IPS-NIHi7 (cell line): ENCODE measurements around the gene PMEPA1.
"Not testable (repeated sequence)": the region's sequence is repeated elsewhere in the genome, so short reads cannot be mapped to it uniquely, and the experiment has no call there.

ENCODE experiments used
- DNase-seq: peaks from one replicate; pipeline ENCODE4 v3.0.0; 2012; ENCODE audit warnings: mixed read lengths; ENCODE audit errors: extremely low spot score

PMEPA1 gene

DNA sequence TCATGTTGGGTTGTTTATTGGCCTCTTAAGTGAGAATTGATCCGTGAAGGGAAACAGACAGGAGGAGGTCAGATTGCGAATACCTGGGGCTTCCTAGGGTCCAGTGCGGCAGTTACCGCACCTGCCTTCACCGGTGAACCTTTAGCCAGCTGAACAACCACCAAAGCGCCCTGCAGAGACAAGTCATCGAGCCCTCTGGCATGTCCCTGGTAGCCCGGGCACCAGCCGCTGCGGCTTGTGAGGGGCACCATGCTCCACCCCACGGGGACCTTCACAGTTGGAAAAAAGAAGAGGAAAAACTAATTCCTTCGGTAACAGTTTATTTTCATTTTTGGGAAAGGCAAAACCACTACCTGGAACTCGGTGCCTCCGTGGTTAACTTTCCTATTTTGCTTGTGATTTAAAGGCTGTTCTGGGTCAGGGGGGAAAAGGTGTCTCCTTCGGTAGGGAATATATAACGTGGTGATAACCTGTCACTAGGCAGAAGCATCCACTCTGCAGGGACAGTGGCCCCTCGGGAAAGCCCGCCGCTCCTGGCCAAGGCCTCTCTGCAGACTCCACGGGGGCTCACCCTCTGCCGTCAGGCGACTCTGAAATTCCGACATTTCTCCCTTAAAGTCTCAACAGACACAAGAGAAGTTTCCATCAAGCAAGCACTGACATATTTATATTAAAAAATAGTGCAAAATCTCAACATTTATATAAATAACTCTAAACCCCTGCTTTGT lies 58.9 kb downstream of the PMEPA1 start:
- peak; percentile 6 for DNase-seq

DNA sequence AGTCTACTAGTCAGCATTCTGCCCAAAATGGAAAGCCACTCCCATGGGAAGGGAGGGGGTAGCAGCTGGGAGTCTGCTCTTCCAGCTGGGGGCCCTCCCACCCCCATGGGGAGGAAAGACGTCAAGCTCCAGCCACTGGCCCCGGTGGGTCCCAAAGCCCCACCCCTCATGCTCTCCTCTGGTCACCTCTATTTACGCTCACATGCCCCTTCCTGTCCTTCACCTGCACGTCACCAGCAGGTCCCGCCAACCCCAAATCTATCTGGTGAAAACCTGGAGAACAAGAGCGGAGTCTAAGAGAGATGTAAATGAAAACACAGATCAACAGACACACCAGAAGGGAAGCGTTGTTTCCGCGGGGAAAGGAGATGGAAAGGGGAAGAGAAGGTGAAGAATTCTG lies 59.5 kb downstream of the PMEPA1 start:
- peak; percentile 9 for DNase-seq

DNA sequence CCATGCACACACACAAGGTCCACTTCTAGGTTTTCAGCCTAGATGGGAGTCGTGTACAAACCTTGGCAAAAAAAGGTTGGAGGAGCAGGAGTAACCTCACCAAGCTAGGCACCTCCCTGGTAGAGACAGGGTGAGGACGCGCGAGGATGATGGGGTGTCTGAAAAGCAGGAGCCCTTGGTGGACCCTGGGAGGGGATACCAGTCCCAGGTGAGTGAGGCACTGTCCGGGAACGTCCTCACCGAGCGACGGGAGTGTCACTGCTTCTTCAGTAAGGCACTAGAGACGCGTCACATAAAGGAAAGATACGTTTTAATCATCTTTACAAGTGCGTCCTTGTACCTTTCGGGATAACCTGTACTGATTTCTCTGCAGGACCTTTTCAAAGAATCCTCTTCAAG lies 60.2 kb downstream of the PMEPA1 start:
- peak; percentile 5 for DNase-seq

DNA sequence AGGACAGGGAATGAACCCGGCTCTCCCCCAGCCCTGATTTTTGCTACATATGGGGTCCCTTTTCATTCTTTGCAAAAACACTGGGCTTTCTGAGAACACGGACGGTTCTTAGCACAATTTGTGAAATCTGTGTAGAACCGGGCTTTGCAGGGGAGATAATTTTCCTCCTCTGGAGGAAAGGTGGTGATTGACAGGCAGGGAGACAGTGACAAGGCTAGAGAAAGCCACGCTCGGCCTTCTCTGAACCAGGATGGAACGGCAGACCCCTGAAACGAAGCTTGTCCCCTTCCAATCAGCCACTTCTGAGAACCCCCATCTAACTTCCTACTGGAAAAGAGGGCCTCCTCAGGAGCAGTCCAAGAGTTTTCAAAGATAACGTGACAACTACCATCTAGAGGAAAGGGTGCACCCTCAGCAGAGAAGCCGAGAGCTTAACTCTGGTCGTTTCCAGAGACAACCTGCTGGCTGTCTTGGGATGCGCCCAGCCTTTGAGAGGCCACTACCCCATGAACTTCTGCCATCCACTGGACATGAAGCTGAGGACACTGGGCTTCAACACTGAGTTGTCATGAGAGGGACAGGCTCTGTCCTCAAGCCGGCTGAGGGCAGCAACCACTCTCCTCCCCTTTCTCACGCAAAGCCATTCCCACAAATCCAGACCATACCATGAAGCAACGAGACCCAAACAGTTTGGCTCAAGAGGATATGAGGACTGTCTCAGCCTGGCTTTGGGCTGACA lies 60.8 kb downstream of the PMEPA1 start:
- peak; percentile 3 for DNase-seq

DNA sequence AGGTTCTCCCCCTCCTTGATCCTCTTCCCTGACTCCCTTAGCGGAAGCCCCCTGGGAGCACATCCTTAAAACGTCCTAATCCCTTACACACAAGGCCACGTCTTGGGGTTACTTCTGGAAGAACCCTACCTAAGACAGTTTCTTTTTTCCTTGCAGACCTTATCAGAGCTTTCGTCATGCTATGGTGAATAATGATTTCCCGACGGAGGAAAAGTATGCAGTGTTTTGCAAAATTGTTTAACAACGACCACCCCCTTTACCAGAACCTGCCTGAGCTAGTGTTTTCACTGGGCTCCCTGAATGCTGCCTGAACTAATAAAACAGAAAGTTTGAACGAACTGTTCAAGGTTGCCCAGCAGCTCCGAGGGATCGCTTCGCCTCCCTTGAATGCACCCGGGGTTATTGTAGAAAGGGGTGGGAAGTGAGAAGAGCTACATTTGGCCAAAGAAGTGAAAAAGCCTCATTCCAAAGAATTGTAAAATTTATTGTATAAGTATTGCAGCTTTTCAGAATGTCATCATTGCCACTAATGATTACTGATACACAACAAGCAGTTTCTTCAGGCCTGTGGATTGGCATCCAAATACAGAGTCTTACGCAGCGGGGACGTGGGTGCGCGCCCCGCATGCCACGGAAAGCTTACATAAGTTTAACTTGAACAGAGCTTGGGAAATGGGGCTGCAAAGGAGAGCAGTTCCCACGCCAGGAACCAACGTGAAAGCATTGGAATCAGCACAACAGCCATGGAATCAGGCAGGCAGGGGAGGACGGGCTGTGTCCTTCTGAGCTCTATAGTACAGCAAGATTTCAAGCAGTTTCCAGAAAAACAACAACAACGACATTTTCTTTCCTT lies 61.7 kb downstream of the PMEPA1 start:
- DNase-seq, result no peak

DNA sequence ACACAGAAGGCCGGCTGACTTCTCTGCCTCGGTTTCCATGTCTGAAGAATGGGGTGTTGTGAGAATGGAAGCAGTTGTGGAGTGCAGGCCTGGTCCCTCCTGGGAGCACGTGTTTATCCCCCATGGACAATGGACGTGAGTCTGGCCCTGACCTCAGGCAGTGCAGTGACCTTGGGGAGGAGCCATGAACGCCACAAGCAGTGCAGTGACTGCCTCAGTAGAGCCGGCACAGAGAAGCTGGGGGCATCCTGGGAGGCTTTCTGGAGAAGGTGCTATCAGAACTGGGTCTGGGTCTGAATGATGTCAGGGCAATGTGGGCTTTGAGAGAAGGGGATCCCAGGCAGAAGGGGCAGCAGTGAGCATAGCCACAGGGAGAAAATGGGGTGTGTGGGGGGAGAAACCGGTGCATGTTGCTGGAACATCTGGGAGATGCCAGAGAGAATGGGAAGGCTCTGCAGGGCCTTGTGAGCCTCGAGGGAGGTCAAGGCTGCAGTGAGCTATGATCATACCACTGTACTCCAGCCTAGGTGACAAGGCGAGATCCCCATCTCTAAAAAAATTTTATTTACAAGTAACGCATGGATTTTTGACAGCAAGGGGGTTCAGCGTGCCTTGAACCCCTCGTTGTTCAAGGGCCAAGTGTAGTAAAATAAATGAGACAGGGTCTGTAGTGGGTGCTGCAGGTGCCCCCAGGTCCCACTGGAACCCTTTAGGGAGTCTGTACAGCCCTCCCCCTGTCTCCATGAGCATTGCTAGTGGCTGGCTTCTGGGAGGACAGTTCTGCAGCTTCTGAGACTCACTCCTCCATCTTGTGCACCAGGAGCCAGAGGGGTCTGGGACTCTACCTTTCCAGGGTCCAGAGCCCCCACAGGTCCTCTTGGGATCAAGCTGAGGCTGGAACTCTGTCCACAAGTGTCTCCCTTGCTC lies 62.5 kb downstream of the PMEPA1 start:
- DNase-seq, result no peak

DNA sequence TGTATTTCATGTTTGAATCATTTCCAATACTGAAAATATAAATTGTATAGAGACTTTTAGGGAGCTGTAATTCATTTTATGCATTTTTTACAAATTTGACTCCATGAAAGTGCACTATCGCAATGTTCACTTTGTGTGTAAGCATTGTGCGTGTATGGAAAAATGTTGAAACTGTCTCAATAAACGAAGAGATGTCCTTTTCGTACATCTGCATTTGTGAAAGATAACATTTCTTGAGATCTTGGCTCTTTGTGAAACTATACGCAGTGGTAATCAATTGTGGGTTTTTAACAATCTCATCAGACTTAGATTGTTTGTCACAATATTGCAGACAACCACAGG lies 70.9 kb downstream of the PMEPA1 start:
- DNase-seq, result no peak

DNA sequence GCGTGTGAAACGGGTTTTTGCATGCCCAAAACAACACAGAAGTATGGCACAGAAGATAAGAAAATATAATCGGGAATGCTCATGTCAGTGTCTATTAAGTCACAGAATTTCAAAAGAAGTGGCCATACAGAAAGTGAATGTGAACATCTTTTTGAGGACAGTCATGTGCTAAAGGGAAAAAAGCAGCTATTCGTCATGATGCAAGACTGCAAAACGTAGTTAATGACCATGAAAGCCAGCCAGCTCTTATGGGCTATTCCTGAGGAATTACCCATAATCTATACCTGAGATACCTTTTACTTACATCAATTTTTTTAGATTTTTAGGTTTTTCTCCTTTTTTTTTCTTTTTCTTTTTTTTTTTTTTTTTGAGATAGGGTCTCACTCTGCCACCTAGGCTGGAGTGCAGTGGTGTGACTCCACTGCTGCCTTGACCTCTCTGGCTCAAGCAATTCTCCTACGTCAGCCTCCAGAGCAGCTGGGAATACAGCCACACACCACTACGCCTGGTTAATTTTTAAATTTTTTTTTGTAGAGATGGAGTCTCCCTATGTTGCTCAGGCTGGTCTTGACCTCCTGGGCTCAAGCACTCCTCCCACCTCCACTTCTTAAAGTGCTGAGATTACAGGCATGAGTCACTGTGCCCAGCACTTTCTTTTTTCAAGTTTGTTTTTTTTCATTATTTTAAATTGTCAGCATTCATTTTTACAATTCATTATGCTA lies 71.5 kb downstream of the PMEPA1 start:
- no peak for DNase-seq

DNA sequence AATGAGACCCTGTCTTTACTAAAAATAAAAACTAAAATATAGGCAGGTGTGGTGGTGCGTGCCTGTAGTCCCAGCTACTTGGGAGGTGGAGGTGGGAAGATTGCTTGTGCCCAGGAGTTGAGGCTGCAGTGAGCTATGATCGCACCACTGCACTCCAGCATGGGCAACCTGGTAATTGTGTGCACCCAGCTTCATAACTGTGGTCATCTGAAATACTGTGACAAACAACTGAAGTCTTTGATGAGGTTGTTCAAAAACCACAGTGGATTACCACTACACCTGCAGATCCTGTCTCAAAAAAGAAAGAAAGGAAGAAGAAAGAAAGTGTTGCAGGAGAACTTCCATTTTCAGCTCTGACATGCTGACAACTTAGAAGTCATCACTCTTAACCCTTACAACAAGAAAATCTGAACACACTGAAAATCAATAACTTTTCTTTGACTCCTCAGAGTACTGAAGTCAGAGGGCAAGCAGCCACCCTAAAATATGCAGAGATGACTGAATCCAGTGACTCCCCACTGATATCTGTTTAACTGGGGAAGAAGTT lies 75.8 kb downstream of the PMEPA1 start:
- DNase-seq, result no peak

DNA sequence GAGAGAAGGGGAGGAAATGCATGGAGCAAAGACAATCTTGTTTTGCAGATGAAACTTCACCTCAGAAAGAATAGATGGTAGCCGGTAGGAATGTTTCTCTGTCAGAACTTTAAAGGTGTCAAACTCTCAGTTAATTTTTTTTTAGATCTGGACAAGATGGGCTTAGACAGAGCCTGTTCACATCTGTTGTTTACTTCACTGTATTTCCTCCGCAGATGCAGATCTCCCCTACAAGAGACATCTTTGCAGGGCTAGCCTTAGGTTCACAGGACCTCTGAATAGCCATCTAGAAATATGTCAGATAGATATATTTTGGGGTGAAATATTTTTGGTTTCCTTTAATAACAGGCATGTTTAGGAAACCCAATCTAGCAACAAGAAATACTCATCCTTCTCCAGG lies 77.5 kb downstream of the PMEPA1 start:
- DNase-seq, result no peak

DNA sequence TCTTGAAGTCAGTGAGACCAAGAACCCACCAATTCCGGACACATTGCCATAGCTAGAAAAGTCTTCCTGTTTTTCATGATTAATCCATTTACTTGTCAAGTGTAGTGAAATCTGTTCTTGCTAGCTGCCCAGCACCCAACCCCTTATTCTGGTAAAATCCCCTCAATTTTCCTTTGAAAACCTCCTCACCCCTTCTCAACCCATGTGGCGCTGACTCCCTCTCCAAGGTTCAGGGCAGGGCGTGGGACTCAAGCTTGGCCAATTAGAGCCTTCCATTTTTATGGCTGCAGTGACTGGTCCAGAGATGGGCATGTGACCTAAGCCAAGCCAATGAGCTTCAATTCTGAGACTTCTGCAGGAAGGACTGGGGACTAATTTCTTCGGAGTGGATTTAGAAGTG lies 79.8 kb downstream of the PMEPA1 start:
- DNase-seq, result no peak

DNA sequence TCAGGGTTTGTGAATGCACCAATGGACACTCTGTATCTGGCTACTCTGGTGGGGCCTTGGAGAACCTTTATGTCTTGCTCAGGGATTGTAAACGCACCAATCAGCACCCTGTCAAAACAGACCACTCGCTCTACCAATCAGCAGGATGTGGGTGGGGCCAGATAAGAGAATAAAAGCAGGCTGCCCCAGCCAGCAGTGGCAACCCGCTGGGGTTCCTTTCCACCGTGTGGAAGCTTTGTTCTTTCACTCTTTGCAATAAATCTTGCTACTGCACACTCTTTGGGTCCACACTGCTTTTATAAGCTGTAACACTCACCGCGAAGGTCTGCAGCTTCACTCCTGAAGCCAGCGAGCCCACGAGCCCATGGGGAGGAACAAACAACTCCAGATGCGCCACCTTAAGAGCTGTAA lies 80.3 kb downstream of the PMEPA1 start:
- not testable (repeated sequence) for DNase-seq

DNA sequence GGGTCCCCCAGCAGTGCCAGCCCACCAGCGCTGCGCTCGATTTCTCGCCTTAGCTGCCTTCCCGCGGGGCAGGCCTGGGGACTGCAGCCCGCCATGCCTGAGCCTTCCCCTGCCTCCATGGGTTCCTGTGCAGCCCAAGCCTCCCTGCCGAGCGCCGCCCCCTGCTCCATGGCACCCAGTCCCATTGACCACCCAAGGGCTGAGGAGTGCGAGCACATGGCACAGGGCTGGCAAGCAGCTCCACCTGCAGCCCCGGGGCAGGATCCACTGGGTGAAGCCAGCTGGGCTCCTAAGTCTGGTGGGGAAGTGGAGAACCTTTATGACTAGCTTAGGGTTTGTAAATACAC lies 80.9 kb downstream of the PMEPA1 start:
- not testable (repeated sequence) for DNase-seq

DNA sequence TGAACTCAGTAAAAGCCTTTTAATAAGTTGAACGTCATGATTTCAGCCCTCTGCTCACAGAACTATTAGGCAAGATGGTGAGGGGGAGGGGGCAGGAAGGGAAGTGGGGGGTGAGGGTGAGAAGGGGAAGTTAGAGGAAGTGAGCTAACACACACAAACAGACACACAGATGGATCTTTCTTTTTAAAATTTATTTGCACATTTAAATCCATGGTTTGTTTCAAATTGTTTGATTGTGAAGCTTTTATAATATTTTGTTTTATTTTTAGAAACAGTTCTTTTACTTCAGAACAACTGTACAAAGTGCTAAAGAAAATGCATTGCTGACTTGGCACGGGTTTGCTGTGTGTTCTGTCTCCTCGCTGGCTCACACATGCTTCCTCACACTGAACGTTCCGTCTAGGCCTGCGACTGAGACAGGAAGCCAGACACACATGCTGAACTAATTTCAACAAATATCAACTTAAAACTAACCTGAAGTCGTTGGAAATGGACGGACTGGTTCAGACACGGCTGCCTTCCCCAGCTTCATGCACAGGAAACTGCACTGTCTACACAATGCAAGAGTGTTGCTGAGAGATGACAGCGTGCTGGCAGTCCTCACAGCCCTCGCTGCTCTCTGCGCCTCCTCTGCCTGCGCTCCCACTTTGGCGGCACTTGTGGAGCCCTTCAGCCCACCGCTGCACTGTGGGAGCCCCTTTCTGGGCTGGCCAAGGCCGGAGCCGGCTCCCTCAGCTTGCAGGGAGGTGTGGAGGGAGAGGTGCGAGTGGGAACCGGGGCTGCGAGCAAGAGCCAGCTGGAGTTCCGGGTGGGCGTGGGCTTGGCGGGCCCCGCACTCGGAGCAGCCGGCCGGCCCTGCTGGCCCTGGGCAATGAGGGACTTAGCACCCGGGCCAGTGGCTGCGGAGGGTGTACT lies 81.5 kb downstream of the PMEPA1 start:
- DNase-seq, result no peak

DNA sequence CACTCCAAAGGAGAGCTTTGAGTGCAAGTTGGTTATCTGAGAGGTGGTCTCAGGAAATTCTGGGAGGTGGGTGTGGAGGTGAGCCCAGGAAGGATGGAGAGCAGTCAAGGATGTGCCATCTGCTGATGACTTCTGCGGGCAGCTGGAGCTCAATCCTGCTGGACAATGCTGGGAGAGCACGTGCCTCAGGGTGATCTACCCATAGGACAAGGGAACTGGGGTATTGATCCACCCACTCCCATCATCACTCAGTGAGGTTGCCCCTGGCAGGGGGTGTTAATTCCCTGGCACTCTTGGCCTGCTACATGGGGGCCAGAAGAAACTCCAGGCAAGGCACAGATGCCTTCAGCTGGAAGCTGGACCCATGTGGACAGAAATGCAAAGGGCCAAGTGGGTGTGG lies 82.5 kb downstream of the PMEPA1 start:
- no peak for DNase-seq

DNA sequence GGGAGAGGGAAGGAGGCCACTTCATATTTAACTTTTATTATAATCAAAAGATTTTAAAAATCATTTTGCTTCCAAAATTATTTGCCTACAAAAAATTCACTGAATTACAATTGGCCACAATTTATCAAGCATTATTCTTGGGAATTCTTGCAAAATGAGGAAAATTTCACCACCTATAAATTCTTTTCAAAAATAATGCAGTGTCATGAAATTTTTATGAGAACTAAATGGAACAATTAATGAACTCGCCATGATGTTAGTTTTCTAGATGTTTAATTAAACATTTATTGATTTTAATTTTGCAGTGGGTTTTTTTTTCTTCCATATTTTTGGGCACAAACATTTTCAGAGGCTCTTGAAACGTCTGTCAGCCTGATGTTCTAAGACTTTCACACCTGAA lies 83.8 kb downstream of the PMEPA1 start:
- no peak for DNase-seq

DNA sequence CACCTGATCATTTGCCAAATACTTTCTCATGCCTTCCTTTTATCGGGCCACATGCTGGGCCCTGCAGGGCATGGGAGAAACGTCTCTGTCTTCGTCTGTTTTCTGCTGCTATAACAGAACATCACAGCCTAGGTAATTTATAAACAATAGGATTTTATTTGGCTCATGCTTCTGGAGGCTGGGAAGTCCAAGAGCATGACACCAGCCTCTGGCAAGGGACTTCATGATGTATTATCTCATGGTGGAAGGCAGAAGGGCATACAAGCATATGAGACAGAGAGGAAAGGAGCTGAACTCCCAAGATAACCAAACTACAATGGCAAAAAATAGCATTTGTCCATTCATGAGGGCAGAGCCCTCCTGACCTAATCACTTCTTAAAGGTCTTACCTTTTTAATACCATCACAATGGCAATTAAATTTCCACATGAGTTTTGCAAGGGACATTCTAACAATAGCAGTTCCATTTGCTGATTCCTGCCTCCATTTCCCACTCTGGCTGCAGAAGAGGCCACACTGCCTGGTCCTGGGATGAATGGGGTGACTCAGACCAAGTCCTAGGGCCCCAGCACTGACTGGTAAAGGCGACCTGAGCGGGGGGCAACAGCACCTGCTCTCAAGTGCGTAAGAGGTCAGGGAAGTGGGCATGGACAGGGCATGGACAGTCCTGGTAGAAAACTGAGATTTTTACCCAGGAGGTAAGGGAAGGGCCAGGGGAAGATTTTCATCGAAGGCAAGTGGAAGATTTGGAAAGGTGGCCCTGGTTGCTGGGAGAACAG lies 84.4 kb downstream of the PMEPA1 start:
- no peak for DNase-seq

DNA sequence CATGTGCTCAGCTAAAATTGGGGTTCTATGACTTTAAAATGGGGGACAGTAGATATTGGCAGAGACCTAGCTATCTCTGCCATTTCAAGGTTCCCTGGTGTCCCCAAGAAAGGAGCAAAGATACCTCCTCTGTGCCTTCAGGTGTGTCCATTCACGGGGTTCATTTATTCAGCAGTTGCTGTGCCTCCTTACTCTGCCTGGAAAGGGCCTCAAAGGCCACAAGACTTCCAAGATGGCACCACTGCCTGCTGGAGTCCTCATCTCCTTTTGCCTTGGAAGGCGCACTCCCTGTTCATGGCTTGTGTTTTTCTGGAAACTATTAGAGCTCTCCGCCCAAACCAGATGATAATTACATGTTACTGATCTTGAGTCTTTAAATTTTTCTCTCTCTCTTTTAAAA lies 85.7 kb downstream of the PMEPA1 start:
- no peak for DNase-seq
